NCI-H1694 (cell line): Measurements from ENCODE around the gene EXOSC7.
"Not testable (repeated sequence)": the region's sequence is repeated elsewhere in the genome, so short reads cannot be mapped to it uniquely, and the experiment has no call there.

Experiments used
- DNase-seq: peaks from one replicate; lab custom pipeline; 2025; lab: John Stamatoyannopoulos, UW

The EXOSC7 gene

GRCh38 chr3:44976002-44976815 is at the start of gene EXOSC7, which contains the start of gene ZDHHC3:
Gene EXOSC7 (plus strand): TSS chr3:44976244. CDS start chr3:44976278, 34 bp downstream.
Gene ZDHHC3 (minus strand): TSS chr3:44976174. CDS start chr3:44959436, 16,738 bp downstream.
- no peak for DNase-seq

- no peak for DNase-seq
Observed at GRCh38 chr3:44926921-44927320, 49.1 kb upstream of the EXOSC7 start.

- no peak for DNase-seq
Observed at GRCh38 chr3:44927371-44927770, 48.7 kb upstream of the EXOSC7 start.

- DNase-seq, result no peak
Observed at GRCh38 chr3:44929782-44930181, 46.3 kb upstream of the EXOSC7 start.

GRCh38 chr3:44930911-44931310 is 45.1 kb upstream of the EXOSC7 start:
- DNase-seq, result no peak

GRCh38 chr3:44931791-44932190 is 44.3 kb upstream of the EXOSC7 start:
- DNase-seq, result no peak

- DNase-seq, result no peak
Observed at GRCh38 chr3:44932271-44932670, 43.8 kb upstream of the EXOSC7 start.

GRCh38 chr3:44932986-44933944 is 42.8 kb upstream of the EXOSC7 start:
- DNase-seq, result no peak

- DNase-seq, result no peak
Observed at GRCh38 chr3:44939581-44940036, 36.4 kb upstream of the EXOSC7 start.

GRCh38 chr3:44942202-44942921 is 33.7 kb upstream of the EXOSC7 start:
- no peak for DNase-seq

GRCh38 chr3:44948239-44948638 is 27.8 kb upstream of the EXOSC7 start:
- DNase-seq, result no peak

- not testable (repeated sequence) for DNase-seq
Observed at GRCh38 chr3:44949770-44950169, 26.3 kb upstream of the EXOSC7 start.

GRCh38 chr3:44950275-44950734 is 25.7 kb upstream of the EXOSC7 start:
- no peak for DNase-seq

GRCh38 chr3:44952689-44953088 is 23.4 kb upstream of the EXOSC7 start:
- no peak for DNase-seq

- no peak for DNase-seq
Observed at GRCh38 chr3:44954304-44954703, 21.7 kb upstream of the EXOSC7 start.

- DNase-seq, result no peak
Observed at GRCh38 chr3:44954962-44955361, 21.1 kb upstream of the EXOSC7 start.

GRCh38 chr3:44955917-44956316 is 20.1 kb upstream of the EXOSC7 start:
- DNase-seq, result no peak

GRCh38 chr3:44957986-44958385 is 18.1 kb upstream of the EXOSC7 start:
- DNase-seq, result no peak

- DNase-seq, result no peak
Observed at GRCh38 chr3:44958386-44958785, 17.7 kb upstream of the EXOSC7 start.

- no peak for DNase-seq
Observed at GRCh38 chr3:44960387-44961026, 15.5 kb upstream of the EXOSC7 start.

GRCh38 chr3:44961888-44962287 is 14.2 kb upstream of the EXOSC7 start:
- DNase-seq, result no peak
